Prostate gland (tissue), 1 donor: Measurements from ENCODE around the gene LBHD2.

Experiments used
- POLR2A ChIP-seq: fragments of 450-650 bp; IDR thresholded peaks from one replicate; pipeline ENCODE4 v1.6.1; 2016; ENCODE audit warnings: antibody characterized with exemption, mild to moderate bottlenecking
- POLR2AphosphoS5 ChIP-seq: sonication (generic); formaldehyde crosslinking; IDR thresholded peaks from one replicate; pipeline ENCODE4 v1.6.1; 2017; ENCODE audit warnings: antibody characterized with exemption

- TF ChIP-seq POLR2AphosphoS5 (no peak), POLR2A (no peak)
Measured at GRCh38 chr14:103116636-103117035, 32.6 kb downstream of the LBHD2 start.
